Muscle of back (tissue), 11 donors: ENCODE measurements around the gene RASAL3. TPM values are rescaled to one million over a fixed set of nuclear protein-coding genes. Genes with fewer than 3 reads are reported as not detected.
A peak's percentile ranks its signal among the peaks of the same experiment; 100 is the strongest.

ENCODE experiments used
- DNase-seq, 3 donors: peaks; one replicate each; pipeline versions ENCODE4 v3.0.0 to v3.0.0-alpha.2; 2013
- polyA plus RNA-seq, 10 donors: library from polyadenylated mRNA; unstranded; fragments of 120-200 nt; gene quantifications; one replicate each; pipeline ENCODE4 v1.2.1, GENCODE V29; 2013; ENCODE audit not compliant: insufficient read length in 10 of 10

Gene RASAL3
- polyA plus RNA-seq, 10 donors = 0.86 to 5.9 (median 1.2) TPM

- peak; percentile 72 to 85 (median 78) for DNase-seq
Observed at GRCh38 chr19:15449620-15450527, 14.5 kb downstream of the RASAL3 start, which contains the start of gene WIZ. TSS of gene WIZ (minus strand) at chr19:15449956. CDS start at chr19:15448307, 1,649 bp downstream.

- peak in 1 of 3 donors; percentile 56 for DNase-seq
Observed at GRCh38 chr19:15448778-15449619, 15.3 kb downstream of the RASAL3 start.

- DNase-seq = no peak
Observed at GRCh38 chr19:15448044-15448777, 16.1 kb downstream of the RASAL3 start.

DNA sequence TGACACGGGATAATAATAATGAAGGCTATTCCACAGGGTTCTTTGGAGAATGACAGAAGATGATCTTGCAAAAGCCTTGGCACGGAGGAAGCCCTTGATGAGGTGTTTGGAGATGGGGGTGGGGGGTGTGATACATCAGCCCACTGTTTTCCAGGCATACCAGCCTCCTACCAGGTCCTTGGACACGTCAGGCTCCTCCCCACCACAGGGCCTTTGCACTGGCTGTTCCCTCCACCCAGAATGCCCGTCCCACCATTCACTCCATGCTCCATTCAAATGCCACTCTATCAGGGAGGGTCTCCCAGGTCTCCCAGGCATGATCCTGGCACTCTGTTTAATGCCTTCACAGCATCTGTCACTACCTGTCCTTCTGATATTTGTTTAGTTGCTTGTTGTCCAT lies 17.3 kb downstream of the RASAL3 start:
- DNase-seq = no peak

GRCh38 chr19:15445807-15446376 lies 18.5 kb downstream of the RASAL3 start:
- DNase-seq = no peak

DNA sequence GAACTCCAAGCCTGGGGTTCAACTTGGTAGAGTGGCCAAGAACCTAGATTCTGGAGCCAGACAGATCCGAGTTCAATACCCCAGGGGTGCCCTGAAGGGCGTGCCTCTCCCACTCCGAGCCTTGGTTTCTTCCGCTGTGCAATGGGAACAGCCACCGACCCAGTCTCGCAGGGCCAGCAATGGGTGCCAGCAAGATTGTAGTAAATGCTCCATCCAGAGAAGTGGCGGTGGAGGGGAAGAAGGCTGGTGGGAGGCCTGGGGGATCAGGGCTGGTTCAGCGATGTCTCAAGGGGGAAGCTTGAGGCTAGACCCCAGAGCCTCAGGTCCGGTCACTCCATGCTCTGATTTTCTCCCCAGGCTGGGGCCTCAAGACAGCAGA lies 19.1 kb downstream of the RASAL3 start:
- DNase-seq = no peak

- DNase-seq = no peak
Observed at GRCh38 chr19:15444505-15445226, 19.7 kb downstream of the RASAL3 start.

DNA sequence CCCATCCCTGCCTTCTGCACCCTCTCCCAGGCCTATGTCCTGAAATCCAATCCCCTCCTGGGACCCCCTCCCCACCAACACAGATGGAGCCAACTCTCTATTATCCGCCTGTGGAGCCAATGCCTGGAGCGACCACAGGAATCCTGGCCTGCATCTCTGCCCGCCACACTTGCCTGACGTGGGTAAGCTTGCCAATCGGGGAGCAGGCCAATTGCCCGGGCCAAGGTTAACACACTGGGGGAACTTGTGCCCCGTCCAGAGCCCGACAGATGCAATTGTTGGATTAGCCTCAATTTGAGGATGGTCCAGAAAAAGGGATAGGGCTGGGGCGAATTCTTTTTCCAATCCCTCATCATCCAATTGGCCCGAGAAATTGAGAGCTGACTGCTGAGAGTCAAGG lies 20.5 kb downstream of the RASAL3 start:
- DNase-seq = no peak

GRCh38 chr19:15443325-15443724 lies 21.0 kb downstream of the RASAL3 start:
- no peak for DNase-seq

- DNase-seq = no peak
Observed at GRCh38 chr19:15442142-15442920, 22.0 kb downstream of the RASAL3 start.

- no peak for DNase-seq
Observed at GRCh38 chr19:15441317-15441716, 23.0 kb downstream of the RASAL3 start.

DNA sequence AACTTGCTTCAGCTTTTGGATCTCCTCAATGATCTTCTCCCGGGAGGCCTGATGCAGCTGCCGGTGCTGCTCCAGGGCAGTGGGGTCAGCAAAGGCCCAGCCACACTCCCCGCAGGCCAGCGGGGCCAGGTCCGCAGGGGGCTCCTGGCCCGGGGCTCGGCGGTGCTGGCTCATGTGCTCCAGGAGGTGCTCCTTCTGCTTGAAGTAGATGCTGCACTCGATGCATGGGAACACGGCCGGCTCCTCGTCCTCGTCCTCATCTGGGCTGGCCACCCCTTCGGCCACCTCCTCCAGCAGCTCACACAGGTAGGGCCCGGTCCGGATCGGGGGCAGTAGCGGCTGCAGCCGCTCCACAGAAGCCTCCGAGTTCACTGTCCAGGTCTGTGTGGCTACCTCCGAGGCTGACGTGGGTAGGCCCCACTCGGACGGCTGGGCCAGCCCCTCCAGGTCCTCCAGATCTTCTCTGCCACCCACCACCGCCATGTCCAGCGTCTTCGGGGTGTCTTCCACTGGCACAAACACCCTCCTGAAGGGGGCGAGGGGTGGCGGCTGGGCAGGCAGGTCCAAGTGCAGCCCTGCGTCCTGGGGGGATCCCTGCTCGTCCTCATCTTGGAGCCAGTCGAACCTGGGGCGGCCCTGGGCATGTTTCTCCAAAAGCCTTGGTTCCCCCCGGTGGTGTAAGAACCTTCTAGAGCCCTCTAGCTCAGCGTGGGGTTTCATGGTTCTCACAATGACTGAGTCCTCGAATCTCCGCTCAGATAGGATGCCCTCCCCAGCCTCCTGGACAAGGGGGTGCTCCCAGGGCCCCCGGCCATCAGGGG lies 24.3 kb downstream of the RASAL3 start:
- DNase-seq = no peak

- peak in 1 of 3 donors; percentile 34 for DNase-seq
Observed at GRCh38 chr19:15439078-15439799, 25.1 kb downstream of the RASAL3 start.

DNA sequence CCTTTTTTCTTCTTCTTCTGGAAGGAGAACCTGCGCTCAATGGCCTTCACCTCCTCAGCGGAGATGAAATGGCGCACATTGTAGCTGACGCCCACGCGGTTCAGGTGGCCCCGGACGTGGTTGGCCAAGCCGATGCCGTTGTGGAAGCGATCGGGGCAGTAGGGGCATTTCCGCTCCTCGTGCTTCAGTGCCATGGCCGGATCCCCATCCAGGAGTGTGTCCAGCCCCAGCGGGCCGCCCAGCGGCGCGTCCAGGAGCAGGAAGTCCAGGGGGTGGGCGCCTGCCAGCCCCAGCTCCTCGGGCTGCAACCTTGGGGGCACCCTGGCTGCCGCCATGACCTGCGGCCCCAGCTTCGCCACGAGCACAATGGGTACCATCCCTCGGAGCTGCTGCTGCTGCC lies 25.8 kb downstream of the RASAL3 start:
- no peak for DNase-seq

DNA sequence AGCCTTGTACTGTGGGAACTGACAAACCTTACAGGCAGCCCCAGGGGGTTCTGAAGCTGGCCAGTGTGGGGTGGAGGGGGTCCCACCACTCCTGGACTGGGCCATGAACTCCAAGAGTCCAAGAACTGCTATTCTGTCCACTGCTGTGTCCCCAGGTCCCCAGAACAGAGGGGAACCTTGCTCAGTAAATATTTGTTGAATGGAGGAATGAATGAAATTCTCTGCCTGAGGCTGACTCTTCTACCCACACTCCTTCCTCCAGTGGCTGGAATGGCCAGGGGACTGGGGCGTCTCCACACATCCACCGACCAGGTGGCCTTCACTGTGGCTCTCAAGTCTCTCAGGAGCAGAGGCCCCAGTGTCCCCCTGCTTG lies 26.2 kb downstream of the RASAL3 start:
- no peak for DNase-seq

GRCh38 chr19:15437355-15438123 lies 26.8 kb downstream of the RASAL3 start:
- no peak for DNase-seq

- DNase-seq = no peak
Observed at GRCh38 chr19:15436826-15437110, 27.6 kb downstream of the RASAL3 start.
